ENCODE data around the gene CHCHD10.

Gene CHCHD10

DNA sequence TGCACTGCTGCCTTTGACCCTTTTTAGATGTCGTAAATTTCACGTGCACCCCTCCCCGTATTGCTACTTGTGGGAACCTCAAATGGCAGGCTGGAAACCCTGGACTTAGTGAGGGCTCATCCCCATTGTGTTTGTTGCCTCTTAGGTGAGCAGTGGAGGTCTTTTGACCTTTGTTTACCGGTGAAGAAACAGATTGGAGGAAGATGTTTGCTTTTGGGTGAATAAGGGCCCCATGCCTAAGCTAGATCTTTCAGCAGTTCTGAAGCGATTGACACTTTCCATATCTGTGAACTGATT, 19.8 kb upstream of the CHCHD10 start:
- no peak for DNase-seq (ENCODE audit: low spot score)

DNA sequence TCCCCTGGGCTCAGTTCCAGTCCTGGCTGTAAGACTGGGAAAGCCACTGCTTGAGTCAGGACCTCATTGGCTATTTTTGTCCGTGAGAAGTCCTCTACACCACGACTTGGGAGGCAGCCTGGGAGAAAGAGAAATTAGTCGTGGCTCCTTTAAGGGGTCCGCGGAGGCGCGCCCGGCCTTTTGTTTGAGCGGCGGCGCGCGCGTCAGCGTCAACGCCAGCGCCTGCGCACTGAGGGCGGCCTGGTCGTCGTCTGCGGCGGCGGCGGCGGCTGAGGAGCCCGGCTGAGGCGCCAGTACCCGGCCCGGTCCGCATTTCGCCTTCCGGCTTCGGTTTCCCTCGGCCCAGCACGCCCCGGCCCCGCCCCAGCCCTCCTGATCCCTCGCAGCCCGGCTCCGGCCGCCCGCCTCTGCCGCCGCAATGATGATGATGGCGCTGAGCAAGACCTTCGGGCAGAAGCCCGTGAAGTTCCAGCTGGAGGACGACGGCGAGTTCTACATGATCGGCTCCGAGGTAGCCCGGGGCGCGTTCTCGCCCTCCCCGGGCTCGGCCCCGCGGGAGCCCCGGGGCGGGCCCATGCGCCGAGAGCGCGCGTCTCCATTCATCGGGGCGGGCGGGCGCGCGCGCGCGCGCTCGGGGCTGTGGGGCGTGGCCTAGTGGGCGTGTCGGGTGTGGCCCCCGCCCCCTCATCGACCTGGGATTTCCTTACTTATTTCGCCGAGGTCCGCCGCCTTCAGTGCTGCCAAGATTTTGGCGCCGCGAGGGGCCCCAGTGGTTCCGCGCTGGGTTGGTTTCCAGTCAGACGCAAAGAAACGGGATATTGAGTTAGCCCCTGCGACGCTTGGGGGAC, 19.2 kb upstream of the CHCHD10 start, which contains the start of gene SMARCB1:
SMARCB1 (plus strand) TSS at position 215 of the 848 bp plus-strand sequence; CDS start at position 419, 204 bp downstream.
- peak; percentile 95 for DNase-seq (ENCODE audit: low spot score)

- no peak for DNase-seq (ENCODE audit: low spot score)
Observed at GRCh38 chr22:23786261-23786710, 18.5 kb upstream of the CHCHD10 start.

DNA sequence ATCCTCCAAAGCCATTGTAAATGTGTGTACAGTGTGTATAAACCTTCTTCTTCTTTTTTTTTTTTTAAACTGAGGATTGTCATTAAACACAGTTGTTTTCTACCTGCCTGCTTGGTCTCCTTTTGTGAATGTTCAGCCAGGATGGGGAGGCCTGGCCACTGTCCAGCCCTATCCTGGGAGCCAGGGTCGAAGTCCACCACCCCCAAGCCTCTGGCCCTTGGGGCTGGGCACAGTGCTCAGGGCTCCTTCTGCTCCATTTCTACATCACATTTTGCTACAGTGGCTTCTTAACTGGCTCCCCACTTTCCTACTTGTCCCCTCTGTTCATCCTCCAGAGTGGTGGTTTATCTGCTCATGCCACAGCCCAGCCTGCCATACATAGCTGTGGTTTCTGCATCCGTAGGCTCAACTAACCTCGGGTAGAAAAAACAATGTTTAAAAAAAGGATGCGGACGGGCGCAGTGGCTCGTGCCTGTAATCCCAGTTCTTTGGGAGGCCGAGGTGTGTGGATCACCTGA, 16.5 kb upstream of the CHCHD10 start:
- peak; percentile 19 for DNase-seq (ENCODE audit: low spot score)

DNA sequence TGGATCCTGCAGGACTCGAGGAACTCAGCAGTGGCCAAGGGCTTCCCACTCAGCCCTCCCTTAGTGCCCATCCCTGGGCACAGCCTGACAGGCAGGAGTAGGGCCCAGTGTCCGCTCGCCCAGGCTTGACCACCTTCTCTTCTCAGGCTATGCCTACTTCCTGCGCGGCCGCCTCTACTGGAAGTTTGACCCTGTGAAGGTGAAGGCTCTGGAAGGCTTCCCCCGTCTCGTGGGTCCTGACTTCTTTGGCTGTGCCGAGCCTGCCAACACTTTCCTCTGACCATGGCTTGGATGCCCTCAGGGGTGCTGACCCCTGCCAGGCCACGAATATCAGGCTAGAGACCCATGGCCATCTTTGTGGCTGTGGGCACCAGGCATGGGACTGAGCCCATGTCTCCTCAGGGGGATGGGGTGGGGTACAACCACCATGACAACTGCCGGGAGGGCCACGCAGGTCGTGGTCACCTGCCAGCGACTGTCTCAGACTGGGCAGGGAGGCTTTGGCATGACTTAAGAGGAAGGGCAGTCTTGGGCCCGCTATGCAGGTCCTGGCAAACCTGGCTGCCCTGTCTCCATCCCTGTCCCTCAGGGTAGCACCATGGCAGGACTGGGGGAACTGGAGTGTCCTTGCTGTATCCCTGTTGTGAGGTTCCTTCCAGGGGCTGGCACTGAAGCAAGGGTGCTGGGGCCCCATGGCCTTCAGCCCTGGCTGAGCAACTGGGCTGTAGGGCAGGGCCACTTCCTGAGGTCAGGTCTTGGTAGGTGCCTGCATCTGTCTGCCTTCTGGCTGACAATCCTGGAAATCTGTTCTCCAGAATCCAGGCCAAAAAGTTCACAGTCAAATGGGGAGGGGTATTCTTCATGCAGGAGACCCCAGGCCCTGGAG, 15.7 kb upstream of the CHCHD10 start:
- no peak for DNase-seq (ENCODE audit: low spot score)

DNA sequence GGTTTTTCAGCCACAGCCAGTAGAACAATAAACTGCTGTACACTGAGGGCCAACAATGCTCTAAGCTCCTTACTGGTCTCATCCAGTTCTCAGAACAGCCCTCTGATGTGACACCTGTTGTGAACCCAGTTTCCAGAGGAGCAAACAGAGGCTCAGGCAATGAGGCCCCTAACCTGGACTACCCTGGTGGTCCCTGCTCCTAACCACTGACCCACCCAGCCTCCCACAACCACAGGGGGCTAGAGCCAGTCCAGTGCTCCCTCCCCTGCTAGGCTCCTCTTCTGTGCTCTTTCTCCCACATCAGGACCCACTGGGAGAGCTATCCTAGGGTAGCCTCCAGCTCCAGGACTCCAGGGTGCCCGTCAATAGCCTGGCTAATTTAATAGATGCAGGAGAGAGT, 14.9 kb upstream of the CHCHD10 start:
- no peak for DNase-seq (ENCODE audit: low spot score)

DNA sequence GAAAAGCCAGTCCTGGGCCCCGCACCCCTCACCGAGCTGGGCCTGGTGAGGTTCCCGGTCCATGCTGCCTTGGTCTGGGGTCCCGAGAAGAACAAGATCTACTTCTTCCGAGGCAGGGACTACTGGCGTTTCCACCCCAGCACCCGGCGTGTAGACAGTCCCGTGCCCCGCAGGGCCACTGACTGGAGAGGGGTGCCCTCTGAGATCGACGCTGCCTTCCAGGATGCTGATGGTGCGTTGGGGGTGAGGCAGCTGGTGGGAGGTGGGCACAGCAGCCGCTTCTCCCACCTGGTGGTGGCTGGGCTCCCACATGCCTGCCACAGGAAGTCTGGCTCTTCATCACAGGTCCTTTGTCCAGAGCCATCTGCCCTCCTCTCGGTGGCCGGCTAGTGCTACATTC, 14.5 kb upstream of the CHCHD10 start:
- DNase-seq (ENCODE audit: low spot score): no peak

DNA sequence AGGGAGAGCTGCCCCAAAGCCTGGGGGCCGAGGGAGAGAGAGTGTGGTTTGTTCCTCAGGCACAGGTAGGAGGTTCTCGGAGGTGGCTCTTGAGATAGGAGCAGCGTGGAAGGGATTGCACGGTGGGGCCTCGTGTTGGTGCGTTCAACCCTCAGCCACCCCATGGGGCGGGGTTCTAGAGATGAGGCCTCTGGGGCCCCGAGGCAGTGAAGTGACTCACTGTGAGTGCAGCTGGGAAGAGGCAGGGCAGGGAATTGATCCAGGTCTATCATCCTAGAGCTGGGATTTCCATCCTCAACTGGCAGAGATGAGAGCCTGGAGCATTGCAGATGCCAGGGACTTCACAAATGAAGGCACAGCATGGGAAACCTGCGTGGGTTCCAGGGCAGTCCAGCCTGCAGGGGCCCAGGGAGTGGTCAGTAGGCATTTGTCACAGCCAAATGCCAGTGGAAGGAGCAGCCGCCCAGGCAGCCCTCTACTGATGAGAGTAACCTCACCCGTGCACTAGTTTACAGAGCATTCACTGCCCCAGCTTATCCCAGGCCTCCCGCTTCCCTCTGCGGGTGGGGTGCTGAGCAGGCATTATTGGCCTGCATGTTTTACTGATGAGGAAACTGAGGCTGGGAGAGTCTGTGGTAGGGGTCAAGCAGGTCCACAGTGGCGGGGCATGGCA, 13.9 kb upstream of the CHCHD10 start:
- peak; percentile 89 for DNase-seq (ENCODE audit: low spot score)

DNA sequence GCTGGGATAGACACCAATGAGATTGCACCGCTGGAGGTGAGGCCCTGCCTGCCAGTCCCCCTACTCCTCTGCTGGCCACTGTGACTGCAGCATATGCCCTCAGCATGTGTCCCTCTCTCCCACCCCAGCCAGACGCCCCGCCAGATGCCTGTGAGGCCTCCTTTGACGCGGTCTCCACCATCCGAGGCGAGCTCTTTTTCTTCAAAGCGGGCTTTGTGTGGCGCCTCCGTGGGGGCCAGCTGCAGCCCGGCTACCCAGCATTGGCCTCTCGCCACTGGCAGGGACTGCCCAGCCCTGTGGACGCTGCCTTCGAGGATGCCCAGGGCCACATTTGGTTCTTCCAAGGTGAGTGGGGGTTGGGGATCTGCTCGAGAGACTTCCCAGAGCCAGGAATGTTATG, 13.3 kb upstream of the CHCHD10 start:
- DNase-seq (ENCODE audit: low spot score): no peak

- no peak for DNase-seq (ENCODE audit: low spot score)
Observed at GRCh38 chr22:23780146-23780748, 12.5 kb upstream of the CHCHD10 start.

GRCh38 chr22:23779731-23780130, 12.0 kb upstream of the CHCHD10 start:
- no peak for DNase-seq (ENCODE audit: low spot score)

- DNase-seq (ENCODE audit: low spot score): no peak
Observed at GRCh38 chr22:23779083-23779482, 11.3 kb upstream of the CHCHD10 start.

DNA sequence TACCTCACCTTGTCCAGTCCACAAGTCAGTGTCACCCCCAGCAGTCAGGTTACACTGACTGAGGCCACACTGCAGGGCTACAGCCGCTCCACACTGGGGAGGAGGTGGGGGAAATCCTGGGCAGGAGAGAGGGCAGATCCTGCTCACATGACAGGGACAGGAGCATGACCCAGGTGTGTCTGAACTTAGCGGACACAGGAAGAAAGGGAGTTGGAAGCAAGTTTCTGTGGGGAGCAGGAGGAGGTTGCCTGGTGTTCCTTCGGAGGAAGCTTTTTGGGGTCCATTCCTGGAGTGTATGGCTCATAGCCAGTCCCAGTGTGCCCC, 10.8 kb upstream of the CHCHD10 start:
- DNase-seq (ENCODE audit: low spot score): no peak

DNA sequence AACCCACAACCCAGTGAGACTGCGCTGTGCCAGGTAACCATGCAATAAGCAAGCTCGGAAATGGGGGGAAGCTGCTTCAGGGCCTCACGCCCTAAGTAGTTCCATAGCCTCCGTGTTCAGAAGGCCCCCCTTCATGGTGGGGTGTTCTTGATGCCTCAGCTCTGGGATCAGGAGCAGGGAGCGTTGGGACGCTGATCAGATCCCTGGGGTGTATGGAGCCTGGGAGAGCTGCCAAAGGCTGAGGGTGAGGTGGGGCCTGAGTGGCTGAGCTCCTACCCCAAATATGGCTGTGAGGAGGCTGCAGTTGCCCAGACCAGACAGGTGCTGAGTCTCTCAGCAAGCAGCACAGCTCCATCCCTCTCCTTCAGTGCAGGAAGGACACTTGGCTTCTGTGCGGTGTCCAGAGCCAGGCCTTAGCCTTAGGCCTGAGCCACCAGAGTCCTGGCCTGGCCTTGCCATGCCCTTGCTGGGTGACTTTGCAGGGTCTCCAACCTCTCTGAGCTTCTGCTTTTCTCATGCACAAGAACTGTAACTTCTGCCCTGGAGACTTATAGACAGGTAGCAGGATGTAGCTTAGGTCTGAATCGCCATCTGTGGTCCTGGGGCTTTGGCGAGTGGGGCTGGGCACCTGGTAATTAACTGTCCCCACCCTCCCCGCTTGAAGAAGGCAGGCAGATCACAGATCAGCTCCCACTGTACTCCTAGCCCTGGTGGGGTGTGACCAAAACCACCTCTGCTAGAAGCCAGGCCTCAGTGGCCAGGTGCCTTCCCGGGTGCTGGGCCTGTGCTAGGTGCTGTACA, 10.2 kb upstream of the CHCHD10 start:
- no peak for DNase-seq (ENCODE audit: low spot score)

DNA sequence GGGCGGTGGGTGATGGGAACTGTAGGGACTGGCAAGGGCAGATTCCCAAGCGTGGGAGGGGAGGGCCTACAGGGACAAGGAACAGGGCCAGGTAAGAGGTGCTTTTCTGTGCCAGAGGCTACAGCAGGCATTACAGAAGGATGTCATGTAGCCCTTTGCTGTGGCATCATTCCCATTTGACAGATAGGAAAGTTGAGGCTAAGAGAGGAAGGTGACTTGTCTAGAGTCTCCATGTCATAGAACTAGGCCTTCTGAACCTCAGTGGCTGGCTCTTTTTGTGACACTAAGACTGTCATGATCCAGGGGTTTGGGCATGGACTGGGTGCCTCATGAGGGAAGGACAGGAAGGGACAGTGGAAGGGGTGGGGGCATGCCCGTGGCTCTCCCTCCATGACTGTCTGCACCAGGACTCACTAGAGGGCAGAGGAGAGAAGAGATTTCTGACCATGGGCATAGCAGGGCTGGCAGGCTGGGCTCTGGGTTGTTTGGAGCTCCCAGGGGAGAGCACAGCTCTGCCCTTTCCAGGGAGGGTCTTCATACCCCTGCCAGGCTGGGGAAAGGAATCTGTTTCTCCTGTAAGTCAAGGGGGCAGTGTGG, 8.1 kb upstream of the CHCHD10 start:
- DNase-seq (ENCODE audit: low spot score): no peak

- DNase-seq (ENCODE audit: low spot score): peak; percentile 72
Observed at GRCh38 chr22:23774922-23775436, 7.2 kb upstream of the CHCHD10 start.

- no peak for DNase-seq (ENCODE audit: low spot score)
Observed at GRCh38 chr22:23774114-23774921, 6.5 kb upstream of the CHCHD10 start.

DNA sequence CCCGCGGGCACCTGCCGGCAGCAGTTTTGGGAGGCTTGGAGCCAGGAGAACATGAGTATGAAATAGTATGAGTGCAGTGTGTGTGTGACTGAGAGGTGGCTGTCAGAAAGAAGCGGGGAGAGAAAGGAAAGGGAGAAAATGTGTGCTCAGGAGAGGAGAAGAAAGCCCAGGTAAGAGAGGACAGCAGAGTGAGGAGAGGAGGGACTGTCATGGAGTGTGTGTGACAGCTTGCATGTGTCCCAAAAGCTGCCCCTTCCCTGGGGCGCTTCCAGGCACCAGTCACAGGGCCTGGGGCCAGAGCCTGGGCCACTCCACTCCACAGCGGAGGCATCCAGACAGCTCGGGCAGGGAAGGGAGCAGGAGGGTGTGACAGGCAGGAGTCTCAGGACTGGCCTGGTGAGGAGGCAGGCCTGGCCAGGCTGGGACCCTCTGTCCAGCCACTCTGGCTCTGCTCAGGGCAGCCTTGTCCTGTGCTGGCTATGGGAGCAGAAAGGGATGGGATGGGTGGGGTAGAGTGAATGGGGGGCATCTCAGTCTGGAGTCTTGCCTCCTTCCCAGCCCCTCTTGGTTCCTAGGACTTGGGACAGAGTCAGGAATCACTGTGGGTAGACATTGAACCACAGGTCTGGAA, 5.8 kb upstream of the CHCHD10 start:
- DNase-seq (ENCODE audit: low spot score): no peak

Measured in AG08395 (cell line).